Measurements from ENCODE around the gene ING2. TPM values are rescaled to one million over a fixed set of nuclear protein-coding genes. Genes with fewer than 3 reads are reported as not detected.
"Not testable (repeated sequence)": the region's sequence is repeated elsewhere in the genome, so short reads cannot be mapped to it uniquely, and the experiment has no call there.

ING2 gene
- total RNA-seq, 1 donor from 2014 or later, result 11.0 TPM

DNA sequence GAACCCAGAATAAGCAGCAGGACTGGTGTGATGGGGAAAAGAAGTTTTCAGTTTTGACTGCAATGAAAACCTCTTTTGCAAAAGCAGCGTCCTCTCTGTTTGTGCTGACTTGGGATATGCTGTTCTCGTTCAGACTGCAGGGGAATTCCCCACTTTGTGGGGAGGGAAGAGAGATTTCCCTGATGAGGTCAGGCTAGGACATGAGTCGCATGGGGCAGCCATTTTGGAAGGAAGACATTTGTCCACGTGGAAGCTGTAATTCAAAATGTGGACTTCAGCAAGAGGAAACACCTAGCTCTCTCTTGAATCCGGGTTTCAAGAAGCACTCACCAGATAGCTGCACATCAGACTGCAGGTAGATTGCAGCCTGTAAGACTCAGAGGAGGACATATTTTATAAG lies 39.3 kb downstream of the ING2 start:
- intact Hi-C loops (cut with micrococcal nuclease), result no loop called here

- intact Hi-C loops (cut with micrococcal nuclease), result no loop called here
Observed at GRCh38 chr4:183546376-183546775, 41.5 kb downstream of the ING2 start.

- intact Hi-C loops (cut with micrococcal nuclease), result no loop called here
Observed at GRCh38 chr4:183548306-183548705, 43.4 kb downstream of the ING2 start.

DNA sequence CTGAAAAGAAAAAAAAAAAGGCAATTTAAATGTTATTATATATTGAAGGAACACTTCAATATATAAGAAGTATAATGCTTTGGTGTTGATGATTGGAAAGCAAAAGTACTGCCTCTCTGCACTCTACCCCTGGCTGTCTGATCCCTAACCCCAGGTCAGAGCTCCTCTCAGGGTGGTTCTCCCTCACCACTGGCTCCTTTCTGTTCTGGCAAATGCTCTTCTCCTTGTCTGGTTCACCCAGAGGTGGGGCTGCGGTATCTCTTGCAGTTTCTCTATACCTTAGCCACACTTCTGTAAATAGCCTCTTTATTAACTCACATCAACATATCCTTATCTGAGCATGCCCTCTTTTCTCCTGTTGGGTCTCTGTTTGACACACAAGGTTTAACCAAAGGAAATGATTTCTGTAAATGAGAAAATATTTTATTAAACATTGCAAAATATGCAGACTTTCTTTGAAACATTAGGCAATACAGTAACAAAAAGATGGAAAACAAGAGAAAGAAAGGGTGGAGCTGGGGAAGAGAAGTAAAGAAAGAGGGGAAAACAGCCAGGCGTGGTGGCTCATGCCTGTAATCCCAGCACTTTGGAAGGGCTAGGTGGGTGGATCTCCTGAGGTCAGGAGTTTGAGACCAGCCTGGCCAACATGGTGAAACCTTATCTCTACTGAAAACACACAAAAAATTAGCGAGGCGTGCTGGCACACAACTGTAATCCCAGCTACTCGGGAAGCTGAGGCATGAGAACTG lies 45.7 kb downstream of the ING2 start:
- intact Hi-C loops (cut with micrococcal nuclease), result no loop called here

DNA sequence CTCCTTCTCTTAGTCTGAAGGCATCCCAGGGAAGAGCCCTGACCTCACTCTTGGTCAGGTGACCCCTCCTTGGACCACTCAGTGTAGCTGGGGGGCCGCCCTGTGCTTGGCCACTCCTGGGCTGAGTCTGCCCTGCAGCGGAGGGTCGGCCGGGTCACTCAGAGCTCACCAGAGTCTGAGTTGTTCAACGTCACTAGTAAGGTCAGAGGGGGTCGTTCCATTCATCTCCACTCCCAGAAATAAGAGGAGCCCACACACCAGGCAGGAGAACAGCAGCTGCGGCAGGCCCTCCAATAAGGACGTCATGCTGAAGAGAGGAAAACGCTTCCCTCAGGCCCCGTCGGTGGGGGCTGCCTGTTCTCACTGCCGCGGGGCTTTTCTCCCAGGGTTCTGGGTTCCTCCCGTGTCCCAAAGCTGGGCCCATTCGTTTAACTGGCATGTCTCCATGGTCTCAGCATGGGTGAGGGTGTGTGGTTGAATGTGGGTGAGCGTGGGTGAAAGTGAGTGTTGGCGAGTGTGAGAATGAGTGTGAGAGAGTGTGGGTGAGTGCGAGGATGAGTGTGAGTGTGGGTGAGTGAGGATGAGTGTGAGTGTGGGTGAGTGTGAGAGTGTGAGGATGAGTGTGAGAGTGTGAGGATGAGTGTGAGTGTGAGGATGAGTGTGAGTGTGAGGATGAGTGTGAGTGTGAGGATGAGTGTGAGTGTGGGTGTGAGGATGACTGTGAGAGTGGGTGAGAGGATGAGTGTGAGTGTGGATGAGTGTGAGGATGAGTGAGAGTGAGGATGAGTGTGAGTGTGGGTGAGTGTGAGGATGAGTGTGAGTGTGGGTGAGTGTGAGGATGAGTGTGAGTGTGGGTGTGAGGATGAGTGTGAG lies 47.7 kb downstream of the ING2 start:
- intact Hi-C loops (cut with micrococcal nuclease), result no loop called here

DNA sequence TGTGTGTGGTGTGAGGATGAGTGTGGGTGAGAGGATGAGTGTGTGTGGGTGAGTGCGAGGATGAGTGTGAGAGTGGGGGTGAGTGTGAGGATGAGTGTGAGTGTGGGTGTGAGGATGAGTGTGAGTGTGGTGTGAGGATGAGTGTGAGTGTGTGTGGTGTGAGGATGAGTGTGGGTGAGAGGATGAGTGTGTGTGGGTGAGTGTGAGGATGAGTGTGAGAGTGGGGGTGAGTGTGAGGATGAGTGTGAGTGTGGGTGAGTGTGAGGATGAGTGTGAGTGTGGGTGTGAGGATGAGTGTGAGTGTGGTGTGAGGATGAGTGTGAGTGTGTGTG lies 48.3 kb downstream of the ING2 start:
- intact Hi-C loops (cut with micrococcal nuclease), result not testable (repeated sequence)

DNA sequence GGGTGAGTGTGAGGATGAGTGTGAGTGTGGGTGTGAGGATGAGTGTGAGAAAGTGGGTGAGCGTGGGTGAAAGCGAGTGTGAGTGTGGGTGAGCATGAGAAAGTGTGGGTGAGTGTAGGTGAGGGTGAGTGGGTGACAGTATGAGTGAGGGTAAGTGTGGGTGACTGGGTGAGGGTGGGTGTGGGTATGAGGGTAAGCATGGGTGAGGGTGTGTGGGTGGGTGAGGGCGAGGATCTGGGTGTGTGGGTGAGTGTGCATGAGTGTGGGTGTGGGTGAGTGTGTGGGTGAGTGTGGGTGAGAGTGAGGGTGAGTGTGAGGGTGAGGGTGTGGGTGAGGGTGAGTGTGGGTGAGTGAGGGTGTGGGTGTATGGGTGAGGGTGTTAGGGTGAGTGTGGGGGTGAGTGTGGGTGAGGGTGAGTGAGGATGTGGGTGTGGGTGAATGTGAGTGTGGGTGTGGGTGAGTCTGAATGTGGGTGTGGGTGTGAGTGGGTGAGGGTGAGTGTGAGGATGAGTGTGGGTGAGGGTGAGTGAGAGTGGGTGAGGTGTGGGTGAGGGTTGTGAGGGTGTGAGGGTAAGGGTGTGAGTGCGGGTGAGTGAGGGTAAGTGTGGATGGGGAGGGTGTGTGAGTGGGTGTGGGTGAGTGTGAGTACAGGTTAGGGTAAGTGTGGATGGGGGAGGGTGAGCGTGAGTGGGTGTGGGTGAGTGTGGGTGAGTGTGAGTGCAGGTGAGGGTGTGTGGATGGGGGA lies 48.9 kb downstream of the ING2 start:
- intact Hi-C loops (cut with micrococcal nuclease), result no loop called here

GRCh38 chr4:183554346-183554686 lies 49.5 kb downstream of the ING2 start:
- intact Hi-C loops (cut with micrococcal nuclease), result no loop called here

DNA sequence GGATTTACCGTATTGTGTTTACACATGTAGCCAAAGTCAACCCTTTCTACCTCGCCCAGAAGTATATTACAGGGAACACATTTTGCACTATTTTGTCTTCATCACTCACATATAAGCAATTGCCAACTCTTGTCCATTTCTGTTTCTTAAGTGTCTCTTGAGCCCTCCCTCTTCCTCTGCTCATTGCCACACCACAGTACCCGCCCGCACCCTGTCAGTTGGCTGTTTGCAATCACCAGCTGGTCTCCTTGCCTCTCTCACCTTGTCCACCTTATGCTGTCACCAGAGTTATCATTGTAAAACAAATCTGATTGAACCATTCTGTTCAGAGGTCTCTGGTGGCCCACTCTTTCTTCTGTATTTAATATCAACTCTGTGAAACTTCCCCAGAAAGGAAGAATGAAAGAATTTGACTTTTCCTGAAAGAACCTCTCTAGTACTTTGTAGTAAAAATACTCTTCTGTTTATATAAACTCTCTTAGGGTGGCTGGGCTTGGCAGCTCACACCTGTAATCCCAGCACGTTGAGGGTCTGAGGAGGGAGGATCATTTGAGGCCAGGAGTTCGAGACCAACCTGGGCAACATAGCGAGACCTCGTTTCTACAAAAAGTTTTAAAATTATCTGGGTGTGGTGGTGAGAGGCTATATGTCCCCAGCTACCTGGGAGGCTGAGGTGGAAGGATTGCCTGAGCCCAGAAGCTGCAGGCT lies 50.2 kb downstream of the ING2 start:
- intact Hi-C loops (cut with micrococcal nuclease), result no loop called here

DNA sequence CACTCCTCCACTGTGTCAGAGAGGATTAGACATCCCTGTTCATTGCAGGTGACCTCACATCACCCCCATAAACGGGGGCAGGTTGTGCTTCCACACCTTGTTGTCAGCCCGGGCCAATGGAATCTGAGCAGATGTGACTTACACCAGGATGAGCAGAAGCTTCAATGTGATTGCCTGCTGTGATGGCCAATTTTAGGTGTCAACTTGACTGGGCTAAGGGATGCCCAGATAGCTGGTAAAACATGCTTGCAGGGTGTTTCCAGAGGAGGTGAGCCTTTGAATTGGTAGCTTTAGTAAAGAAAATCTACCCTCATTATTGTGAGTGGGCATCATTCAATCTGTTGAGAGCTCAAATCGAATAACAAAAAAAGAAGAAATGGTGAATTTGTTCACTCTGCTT lies 52.1 kb downstream of the ING2 start:
- intact Hi-C loops (cut with micrococcal nuclease), result no loop called here

- intact Hi-C loops (cut with micrococcal nuclease), result no loop called here
Observed at GRCh38 chr4:183557611-183558010, 52.8 kb downstream of the ING2 start.

DNA sequence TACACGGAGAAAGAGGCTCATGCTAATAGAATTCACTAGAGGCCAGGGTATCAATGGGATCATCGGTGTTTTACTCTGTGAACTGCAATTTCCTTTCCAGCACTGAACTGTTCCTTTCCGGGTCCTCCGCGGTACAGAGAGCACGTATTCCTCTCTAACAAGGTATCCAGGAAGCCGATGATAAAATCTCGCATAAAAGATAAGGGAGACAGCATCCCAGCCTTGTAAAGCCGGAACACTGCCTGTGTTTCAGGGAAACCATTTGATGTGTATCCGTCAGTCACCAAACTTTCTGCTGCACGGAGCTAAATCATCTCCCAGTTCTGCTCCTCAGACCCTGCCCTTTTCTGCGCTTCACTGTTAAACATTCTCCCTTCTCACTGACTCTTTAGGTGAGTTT lies 54.0 kb downstream of the ING2 start:
- intact Hi-C loops (cut with micrococcal nuclease), result no loop called here

DNA sequence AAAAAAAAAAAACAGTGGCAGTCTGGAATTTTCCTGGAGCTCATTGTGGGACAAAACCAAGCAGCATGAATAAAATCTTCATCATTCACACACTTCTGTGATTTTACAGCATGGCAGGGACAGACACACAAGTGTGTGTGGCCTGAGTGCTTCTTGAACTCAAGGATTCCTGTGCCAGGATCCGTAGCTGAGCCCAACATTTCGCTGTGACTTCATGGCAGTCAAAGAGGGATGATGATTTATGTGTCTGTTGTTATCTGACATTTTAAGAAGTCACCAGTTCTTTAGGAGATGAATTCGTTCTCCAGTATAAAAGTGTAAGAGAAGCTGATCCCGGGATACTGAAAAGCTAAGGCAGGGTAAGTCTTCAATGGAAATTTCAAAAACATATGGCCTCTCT lies 57.0 kb downstream of the ING2 start:
- intact Hi-C loops (cut with micrococcal nuclease), result no loop called here

Other genes starting within 250 kb of the ING2 start
- gene CLDN22, start 184.8 kb upstream of the ING2 start, total RNA-seq, result not detected in 2 replicates
- gene CLDN24, start 182.6 kb upstream of the ING2 start, total RNA-seq, result not detected in 2 replicates
- gene CDKN2AIP, start 60.4 kb upstream of the ING2 start, total RNA-seq, result 27.6 and 28.2 TPM in 2 replicates
- 14.1 and 15.1 TPM in 2 replicates for gene RWDD4, start 154.1 kb downstream of the ING2 start, total RNA-seq
- 25.8 and 29.8 TPM in 2 replicates for gene TRAPPC11, start 154.2 kb downstream of the ING2 start, total RNA-seq

All from T-helper 2 cell treated with Interferon-gamma antibody and Interleukin-4, amounts not matched to agents 100 ng/mL and 5 ng/mL, for 36 hours (primary cell).